GM12875 (cell line): Measurements from ENCODE around the gene B4GALT3.

Experiments
- H3K4me3 ChIP-seq: one replicate; pipeline ENCODE4 v1.5.1; 2011; ENCODE audit warnings: low read depth, low read length, control low read depth
- TF ChIP-seq, protein P1 (sequence below): IDR thresholded peaks from 2 replicates; pipeline ENCODE4 v1.5.1; 2011; ENCODE audit warnings: low read depth, mild to moderate bottlenecking, control low read depth, inconsistent platforms, low read length, moderate library complexity, borderline replicate concordance; ENCODE audit not compliant: insufficient read depth

B4GALT3 gene

DNA sequence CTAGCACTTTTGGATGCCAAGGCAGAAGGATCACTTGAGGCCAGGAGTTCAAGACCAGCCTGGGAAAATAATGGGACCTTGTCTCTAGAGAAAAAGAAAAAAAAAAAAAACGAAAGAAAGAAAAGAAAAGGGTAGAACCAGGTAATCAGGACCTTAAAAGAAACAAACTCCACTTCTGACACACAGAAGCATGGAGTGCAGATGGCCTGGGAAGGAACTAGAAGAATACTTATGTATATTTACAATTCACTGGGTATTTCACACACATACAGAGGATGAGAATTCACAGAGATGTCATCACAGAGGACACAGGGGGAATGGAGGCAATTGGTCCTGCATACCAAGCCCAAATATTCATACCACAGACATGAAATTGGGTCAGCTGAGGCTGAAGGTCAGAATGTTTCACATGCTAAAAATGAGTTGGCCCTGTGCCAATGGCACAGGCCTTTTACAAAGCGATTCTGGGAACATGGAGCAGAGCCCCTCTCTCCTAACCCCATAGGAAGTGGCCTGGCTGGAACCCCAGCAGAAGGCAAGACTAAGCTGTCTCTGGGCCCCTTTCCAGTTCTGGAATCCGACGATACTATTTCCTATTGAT lies 4.4 kb downstream of the B4GALT3 start:
- TF ChIP-seq, protein P1, sequence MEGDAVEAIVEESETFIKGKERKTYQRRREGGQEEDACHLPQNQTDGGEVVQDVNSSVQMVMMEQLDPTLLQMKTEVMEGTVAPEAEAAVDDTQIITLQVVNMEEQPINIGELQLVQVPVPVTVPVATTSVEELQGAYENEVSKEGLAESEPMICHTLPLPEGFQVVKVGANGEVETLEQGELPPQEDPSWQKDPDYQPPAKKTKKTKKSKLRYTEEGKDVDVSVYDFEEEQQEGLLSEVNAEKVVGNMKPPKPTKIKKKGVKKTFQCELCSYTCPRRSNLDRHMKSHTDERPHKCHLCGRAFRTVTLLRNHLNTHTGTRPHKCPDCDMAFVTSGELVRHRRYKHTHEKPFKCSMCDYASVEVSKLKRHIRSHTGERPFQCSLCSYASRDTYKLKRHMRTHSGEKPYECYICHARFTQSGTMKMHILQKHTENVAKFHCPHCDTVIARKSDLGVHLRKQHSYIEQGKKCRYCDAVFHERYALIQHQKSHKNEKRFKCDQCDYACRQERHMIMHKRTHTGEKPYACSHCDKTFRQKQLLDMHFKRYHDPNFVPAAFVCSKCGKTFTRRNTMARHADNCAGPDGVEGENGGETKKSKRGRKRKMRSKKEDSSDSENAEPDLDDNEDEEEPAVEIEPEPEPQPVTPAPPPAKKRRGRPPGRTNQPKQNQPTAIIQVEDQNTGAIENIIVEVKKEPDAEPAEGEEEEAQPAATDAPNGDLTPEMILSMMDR, result no peak
- H3K4me3 ChIP-seq, result no peak overlapping the region

DNA sequence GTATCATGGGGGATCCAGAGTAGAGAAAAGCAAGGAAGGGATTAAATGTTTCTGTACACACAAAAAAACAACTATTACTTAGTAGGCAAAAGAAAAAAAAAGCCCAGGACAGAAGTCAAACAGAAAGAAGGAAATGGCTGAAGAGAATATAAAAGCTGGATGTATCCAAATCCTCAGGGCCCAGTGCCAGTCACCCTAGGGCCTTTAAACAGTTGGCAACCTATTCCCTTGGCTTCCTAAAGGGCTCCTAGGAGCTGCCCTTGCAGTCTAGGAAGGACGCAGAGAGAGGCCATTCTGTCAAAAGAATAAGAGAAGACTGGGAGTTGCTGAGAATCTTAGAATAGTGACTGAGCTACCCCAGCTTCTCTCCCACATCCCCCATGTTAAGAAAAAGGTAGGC lies 5.0 kb downstream of the B4GALT3 start:
- no peak overlapping the region for H3K4me3 ChIP-seq
- TF ChIP-seq, protein P1, result no peak

DNA sequence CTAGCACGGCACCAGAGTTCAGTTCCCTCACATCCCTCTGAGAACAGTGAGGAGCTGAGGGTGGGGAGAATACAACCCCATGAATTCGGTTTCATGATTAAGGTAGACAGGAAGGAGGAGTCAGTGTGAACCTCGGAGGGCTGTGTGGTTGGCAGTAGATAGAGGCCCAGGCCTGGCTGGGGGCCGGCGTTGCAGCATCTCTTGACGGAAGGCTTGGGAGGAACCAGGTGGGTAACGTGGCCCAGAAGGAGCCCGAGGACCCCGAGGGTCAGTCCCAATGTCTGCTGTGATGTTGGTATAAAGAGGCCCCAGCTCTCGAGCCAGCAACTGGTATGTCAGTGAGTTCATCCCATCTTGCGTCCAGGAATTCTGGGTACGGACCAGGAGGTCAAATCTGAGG lies 5.6 kb downstream of the B4GALT3 start:
- H3K4me3 ChIP-seq, result no peak overlapping the region
- TF ChIP-seq, protein P1, result no peak

DNA sequence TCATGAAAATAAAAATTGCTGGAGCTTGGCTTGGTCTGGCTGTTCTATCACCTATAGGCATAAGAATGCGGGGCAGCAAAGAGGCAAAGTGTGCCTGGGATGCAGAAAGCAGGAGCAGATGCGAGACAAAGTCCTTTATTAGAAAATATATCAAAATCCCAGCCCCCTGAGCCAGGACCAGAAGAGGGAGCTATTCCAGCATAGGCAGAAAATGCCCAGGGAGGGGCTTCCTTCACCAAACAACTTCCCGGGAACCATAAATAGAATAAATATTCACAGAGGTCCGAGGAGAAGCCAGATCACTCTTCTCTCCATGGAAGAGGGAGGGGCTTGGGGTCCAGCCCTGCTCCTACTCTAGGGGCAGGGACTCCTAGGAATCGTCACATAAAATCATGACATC lies 6.1 kb downstream of the B4GALT3 start:
- TF ChIP-seq, protein P1, result no peak
- H3K4me3 ChIP-seq, result no peak overlapping the region

GRCh38 chr1:161168906-161169305 lies 8.4 kb downstream of the B4GALT3 start:
- TF ChIP-seq, protein P1, result no peak
- no peak overlapping the region for H3K4me3 ChIP-seq

DNA sequence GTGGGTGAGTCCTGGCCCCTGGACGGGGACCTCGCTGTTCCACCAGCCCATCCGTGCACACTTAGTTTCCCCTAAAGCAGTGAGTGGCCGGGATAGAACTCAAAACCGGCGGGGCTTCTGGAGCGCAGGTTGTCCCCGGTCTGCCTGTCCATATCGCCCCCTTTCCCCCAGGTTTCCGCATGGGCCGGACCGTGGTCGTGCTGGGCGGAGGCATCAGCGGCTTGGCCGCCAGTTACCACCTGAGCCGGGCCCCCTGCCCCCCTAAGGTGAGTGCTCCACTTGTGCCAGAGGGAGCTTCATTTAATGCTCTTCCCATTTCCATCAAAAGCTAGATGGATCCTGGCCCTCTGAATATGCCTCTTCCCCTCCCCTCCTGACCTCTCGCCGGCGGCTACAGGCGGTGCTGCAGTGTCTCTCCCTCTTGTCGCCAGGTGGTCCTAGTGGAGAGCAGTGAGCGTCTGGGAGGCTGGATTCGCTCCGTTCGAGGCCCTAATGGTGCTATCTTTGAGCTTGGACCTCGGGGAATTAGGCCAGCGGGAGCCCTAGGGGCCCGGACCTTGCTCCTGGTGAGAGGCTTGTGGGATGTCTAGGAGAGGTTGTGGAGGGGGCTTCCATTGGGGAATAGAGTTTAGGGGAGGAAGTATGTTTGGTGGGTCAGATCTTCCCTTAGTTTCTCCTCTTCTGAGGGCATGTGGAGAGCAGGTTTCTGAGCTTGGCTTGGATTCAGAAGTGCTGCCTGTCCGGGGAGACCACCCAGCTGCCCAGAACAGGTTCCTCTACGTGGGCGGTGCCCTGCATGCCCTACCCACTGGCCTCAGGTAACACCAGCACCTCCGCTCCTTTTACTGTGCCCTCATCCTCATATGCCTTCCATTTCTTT lies 10.4 kb downstream of the B4GALT3 start:
- TF ChIP-seq, protein P1, result no peak
- H3K4me3 ChIP-seq, result peak overlapping the region; percentile 82
